Activated T-cell treated with anti-CD3 and anti-CD28 coated beads for 24 hours (primary cell): ENCODE measurements around the gene OTC.

Experiments
- DNase-seq: peaks from one replicate; pipeline ENCODE4 v3.0.0-alpha.2; 2020; ENCODE audit warnings: low read depth

The OTC gene

DNA sequence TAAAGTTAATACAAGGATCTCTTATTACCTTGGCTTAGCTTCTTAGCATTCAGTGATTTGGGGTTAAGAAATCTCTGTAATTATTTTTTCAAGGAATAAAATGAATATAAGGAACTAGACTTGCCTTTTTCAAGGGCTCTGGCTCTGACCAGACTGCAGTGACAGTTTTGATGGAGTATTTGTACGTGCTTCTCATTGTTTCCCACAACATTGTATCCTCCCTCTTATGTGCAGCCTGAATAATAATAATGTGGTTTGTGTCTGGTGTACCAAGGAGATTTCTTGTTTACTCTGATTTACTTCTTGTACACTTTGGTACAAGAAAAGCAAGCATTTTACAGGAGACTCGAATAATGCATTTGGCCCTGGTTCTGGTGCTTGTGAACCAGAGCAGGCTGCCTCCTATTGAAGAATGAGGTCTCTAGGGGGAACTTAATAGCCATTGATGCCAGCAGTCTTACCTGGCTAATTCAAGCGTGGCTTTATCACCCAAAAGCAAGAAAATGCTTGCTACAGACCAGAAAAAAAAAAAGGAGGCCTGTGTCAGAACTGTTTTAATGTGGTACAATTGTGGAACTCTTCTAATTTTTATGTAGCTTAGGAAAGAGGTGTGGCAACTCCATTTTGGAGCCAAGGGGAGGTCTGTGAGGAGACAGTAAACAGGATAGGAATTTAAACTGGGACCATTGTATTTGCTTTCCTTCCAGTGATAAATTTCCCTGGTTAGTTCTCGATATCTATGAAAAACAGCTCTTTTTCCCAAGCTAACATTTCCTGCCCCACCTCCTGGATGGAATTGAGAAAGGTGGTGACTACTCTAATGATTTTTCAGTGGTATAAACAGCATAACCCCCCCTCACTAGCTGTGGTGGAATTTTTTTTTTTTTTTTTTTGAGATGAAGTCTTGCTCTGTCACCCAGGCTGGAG, 5.6 kb downstream of the OTC start:
- DNase-seq, result no peak

DNA sequence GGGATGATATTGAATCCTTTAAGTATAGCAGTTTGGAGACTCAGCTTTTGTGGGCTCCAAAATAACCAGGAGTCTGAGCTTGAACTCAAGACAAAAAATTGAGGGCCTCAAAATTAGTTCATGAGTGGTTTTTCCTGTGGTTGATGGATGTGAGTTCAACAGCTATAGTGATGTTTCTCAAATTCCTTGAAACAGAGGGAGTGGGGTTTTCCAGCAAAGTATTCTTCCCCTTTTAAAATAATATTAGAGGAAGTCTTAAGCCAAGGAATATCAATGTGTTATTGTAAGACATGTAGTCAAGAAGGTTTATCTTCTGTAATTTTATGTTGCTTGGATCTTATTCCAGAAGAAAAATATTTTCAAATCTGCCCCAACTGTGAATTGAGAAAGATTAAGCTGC, 10.6 kb downstream of the OTC start:
- DNase-seq, result no peak

DNA sequence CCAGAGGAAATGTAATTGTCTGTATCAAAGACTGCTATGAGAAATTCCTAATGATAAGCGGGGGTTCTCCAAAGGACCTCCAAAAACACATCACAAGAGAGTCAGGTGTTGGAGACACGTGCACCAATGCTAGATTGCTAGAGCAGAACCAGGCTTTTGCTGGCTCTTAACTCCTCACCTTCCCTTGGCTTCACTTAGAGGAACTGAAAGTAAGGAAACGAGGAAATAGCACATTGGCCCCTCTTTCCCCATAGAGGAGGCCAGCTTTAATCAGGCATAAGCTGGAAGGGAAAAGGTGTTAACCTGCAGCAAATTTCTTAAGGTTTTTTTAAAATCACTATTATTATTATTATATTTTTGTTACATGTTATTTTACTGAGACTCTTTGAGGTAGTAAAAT, 13.6 kb downstream of the OTC start:
- no peak for DNase-seq

DNA sequence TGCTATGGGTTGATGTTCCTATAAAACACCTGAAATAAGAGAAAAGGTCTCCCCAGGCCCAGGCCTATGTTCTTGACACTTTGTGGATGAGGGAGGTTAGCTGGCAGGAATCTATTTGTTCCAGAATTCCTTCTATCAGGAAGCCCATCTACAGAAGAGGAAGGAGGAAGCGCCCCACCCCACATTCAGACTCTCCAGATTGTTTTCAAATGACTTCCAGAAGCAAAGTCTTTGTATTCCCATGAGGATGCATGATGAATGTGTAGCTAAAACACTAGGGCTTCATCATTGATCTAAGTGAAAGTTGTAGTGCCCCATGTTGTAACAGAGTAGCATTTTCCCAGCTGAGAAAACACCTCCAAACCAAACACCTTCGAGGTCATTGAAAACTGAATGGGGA, 16.4 kb downstream of the OTC start:
- DNase-seq, result no peak

DNA sequence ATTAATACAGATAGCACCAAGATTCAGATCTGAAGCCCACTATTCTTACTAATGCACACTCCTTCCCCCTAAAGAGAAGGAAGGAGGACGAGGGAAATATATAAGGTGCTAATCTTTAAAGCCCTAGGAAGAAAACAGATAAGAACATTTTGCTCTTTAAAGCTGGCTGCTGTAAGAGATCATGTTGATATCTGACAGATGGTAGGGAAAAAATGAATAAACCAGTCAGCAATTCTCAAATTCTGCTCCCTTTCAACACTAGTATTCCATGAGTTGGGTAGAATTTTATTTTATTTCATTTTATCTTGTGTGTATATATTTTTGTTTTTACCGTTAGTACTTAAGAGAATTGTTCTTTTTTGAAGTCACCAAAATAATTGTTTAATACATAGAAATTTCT, 19.2 kb downstream of the OTC start:
- DNase-seq, result no peak

DNA sequence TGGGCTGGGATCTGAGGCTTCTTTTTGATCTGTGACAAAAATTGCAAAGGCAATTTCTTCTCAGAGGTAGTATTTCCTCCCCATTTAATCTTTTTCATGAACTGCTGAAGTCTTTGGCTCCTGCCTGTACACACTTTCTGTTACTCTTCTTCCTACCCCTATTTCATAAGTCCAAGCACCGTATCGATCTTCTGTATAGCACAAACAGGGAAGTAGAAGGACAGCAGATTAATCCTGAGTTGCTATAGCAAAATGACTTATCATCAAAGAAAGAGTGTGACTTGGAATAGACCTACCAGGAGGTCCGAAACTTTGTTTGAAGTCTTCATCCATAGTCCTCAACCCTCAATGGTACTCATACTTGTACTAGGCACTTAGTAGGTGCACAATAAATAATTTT, 22.0 kb downstream of the OTC start:
- no peak for DNase-seq

DNA sequence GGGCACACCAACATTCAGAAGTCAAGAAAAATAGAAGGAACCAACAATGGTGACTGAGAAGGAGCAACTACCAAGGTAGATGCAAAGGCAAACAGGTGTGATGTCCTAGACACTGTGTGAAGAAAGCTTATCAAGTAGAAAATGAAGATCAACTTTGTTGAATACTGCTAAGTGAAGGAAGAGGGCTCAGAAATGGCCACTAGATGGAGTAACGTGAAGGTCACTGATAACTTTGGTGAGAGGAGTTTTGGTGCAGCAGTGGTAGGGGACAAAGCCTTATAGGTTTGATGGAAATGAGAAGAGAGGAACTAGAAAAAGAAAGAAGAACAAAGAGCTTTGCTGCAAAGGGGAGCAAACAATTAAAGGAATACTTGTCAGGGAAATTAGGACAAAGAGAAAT, 23.5 kb downstream of the OTC start:
- no peak for DNase-seq

DNA sequence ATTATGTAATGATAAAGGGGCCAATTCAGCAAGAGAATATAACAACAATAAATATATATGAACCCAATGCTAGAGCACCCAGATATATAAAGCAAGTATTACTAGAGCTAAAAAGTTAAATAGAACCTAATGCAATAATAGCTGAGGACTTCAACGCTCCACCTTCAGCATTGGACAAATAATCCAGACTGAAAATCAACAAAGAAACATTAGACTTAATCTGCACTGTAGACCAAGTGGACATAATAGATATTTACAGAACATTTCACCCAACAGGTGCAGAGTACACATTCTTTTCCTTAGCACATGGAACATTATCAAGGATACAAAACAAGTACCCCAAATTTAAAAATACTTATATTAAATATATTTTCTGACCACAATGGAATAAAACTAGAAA, 24.3 kb downstream of the OTC start:
- no peak for DNase-seq

DNA sequence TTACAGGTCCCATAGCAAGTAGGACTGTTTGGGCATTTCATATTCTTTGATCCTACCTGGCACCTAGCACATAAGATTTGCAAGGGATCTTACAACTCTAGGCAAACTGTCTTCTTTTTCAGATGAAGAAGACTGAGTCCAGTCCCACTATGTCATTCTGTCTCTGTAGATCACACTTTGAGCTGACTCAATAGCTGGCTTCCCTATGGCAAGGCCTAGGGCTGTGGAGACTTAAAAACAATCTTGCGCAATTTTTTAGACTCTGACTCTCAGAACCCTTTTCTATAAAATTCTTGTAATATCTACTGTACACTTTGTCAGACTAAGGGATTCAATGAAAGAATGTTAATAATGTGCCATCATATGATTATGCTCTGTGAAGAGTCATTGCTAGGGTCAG, 26.7 kb downstream of the OTC start:
- no peak for DNase-seq

DNA sequence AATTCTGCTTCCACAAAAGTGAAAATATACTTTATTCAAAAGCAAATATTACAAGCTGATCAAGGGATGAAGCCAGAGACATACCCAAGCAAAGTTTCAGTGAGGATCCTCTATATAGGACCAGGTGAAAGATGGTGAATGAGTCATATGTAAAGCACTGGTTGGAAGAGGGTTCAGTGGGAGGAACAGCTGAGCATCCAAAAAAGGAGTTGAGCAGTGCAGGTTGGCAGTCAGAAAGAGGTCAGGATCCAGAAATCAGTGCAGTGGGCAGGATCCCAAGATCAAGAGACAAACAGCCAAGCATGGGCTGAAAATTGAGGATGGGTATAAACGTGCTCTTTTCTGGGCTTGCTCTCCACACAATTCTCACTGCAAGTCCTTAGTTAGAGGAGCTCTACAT, 30.3 kb downstream of the OTC start:
- DNase-seq, result no peak

DNA sequence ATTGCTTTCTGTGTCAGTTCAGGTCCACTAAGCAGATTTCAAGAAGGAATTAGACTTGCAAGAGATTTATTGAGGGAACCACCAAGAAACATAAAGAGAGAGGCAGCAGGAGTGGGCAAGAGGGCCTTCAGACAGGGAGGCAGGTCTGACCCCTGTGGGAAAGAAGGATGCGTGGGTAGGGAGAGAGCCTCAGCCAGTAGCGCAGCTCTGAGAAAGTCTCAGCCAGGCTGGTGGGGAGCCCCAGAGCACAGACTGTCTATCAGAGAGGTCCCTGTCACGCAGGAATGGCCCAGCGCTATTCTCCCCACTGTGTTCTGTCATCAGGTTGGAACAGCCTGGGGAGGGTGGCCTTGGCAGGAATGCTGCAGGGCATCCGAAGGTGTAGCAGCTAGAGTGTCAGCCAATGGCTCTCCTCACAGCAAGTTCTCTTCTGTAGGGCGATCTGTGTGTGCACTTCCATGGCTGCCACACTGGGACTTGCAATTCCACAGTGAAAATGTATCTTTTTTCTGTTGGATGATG, 48.0 kb downstream of the OTC start:
- DNase-seq, result no peak

DNA sequence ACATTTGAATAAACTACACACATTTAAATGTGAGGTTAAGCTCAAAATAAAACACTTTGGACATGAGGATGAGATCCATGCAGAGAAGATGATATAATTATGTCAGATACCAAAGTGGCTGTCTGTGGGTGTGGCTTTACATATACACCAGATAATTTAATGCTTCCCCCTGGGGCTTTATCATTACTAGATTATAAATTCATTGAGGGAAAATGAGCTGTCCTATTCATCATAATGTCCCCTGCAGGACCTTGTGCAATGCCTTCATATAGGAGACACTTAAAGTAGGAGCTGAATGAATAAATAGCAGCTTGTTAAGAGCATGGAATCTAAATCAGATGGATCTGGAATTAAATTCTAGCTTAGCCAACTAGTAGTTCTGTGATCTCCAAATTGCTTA, 49.7 kb downstream of the OTC start:
- DNase-seq, result no peak

DNA sequence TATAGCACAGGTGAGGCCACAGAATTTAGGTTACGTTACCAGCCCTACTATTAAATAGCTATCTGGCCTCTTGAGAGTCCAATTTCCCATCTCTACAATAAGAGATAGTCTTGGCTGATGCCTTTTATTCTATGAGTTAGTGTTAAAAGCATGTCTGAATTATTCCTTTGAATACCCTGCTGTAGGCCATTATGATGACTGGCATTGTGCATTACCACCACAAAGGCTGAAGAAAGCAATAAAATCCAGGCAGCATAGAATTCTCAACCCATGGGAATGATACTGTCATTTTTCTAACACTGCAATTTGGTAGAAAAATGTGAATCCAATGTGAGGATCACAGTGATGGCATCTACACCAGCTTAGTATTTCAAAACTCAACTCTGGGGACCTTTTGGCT, 51.4 kb downstream of the OTC start:
- DNase-seq, result no peak

DNA sequence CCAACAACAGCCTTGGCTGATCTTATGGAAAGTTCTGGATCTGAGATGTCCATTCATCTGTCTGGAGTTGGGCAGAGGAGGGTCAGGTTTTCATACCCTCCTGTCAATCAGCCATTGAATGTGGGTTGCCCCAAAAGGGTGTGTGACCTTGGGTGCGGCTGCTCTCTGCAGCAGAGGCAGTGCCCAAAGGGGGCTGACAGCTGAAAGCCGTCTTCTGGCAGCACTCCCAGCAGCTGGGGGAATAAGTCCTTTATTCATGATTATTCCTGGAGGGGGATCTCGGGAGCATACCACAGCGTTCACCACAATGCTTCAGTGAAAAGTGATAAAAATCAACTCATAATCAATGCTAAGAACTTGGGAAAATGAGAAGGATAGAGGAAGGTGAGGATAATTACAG, 54.7 kb downstream of the OTC start:
- DNase-seq, result no peak

DNA sequence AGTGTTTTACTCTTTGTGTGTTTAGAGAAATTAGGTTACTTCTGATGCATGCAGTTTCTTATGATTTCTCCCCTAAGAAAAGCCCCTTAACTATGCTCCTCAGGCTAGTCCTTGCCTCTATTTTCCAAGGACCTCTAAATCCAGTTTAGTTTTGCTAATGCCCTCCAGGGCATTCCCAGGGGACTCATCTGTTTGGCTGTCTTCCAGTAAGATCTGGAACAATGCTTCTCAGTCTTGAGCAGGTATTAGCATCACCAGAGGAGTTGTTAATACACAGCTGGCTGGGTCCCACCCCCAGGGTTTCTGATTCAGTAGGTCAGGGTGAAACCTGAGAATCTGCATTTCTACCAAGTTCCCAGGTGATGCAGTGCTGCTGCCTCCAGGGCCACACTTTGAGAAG, 56.9 kb downstream of the OTC start:
- DNase-seq, result no peak

DNA sequence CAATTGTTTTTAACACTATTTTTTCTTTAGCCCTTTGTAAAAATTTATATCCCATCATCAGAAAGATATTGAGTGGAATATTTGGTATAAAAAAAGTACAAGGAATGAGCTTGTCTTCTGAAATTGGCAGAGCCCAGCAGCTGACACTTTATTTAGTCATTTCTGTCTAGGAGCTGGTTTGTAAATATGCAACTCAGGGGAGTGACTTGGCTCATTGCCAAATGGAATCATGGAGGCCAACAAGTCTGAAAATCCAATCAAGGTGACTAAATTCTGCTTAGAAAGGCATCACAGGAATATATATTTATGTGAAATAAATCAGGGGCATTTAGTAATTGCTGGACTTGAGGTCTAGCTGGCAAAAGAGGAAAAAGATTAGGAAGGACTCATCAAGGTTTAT, 74.4 kb downstream of the OTC start:
- DNase-seq, result no peak

DNA sequence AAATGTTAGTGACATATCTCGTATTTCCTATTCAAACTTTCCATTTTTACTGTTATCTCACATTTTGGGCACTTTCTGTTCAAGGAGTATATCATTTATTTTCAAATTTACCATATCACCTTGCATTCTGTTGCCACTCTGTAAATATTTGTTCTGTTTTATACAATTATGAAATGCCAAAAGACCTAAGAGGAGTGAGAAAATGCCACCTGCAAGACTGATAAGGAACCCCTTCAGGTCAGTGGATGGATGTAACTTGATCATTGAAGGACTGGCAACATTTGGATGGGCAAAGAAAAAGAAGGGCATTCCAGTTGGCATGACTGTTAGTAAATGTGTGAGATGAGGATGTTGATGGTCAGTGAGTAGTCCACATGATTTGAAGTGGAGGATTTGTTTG, 79.1 kb downstream of the OTC start:
- no peak for DNase-seq

DNA sequence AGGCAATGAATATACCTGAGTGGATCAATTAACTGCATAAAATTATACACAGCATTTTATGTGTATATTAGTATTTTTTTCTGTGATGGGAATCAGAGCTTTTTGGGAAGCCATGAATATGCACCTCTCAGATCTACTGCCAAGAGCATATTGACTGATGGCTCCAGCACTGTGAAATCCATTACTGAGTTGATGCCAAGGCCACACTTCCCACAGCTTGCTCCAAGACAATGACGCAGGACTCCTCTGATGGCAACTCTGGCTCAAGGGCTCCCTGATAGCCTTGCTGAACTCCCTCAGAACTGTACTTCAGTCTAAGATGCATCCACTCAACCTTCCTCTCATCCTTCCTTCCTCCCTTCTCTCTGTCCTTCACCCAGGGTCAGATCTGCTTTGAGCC, 82.7 kb downstream of the OTC start:
- DNase-seq, result no peak

DNA sequence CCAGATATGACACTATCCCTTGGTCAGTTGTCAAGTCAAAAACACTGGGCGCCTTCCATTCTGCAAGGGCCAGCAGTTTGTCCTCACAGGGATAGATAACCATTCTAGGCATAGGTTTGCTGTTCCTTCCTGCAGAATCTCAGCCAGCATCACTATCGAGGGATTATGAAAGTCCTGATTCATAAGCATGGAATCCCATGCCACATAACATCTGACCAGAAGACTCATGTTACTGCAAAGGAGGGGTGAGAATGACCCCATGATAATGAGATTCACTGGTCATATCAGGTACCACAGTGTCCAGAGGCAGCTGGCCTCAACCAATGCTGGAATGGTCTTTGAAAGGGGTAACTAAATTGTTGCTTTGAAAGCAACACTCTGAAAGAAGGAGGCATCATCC, 84.7 kb downstream of the OTC start:
- no peak for DNase-seq

DNA sequence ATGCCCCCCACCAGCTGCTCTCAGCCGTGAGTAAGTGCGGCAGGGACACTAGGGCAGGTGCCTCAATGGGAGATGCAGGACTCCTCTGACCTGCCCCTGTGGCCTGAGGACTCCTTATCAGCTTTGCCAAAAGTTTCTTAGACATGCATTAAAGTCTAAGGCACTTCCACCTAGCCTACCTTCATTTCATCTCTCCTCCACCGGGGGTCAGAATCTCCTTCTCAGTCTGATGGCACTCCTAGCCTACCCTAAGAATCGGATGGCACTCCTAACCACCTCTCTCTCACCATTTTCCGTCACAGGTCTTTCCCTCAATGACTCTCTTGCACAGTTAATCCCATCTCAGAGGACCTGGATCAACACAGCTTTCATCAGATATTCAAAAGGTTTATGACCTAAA, 85.9 kb downstream of the OTC start:
- DNase-seq, result no peak

DNA sequence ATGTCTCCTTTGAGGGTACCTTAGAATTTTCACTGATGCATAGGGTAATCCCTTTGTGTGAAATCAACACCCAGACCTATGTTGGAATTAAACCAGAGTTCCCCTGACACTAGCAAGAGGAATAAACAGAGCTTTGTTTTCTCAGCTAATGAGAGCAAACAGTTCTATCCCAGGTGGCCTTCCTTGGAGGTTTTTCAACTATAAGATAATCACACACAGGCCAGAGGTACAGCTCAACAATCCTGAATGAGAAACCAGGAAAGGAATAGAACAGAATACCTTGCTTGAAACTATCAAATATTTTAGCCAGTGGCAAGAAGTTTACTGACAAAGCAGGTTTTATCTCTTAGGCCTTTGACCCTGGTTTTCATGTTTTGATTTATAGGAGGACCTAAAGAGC, 100.2 kb downstream of the OTC start:
- DNase-seq, result no peak

DNA sequence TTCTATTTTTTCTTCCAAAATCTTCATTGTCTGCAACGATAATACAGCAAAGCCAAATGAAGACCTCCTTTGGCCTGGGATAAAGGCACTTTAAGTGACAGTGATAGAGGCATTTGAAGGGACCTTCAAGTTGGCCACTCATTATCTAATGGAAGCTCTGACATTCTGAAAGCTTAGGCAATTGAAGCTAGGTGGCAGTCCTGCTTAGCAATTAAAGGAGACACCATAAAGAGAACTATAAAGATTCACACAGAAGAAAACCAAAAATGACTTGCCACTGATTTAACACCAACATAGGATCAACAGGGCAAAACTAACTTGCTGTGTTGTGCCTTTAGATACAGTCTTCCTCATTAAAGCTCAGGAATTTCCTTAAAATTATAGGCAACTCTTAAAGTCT, 105.7 kb downstream of the OTC start:
- DNase-seq, result no peak

DNA sequence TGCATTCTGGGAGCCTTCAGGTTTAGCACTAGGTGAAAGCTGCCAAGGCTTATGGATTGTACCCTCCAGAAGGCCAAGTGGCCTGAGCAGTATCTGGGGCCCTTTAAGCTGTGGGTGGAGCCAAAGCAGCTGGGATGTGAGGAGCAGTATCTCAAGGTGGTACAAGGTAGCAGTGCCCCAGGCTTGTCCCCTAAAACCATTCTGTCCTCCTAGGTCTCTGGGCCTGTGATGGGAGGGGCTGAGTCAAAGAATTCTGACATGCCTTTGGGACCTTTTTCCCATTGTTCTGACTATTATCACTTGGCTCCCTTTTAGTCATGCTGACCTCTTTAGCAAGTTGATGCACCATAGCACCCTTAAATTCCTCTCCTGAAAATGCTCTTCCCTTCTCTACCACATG, 109.9 kb downstream of the OTC start:
- no peak for DNase-seq

DNA sequence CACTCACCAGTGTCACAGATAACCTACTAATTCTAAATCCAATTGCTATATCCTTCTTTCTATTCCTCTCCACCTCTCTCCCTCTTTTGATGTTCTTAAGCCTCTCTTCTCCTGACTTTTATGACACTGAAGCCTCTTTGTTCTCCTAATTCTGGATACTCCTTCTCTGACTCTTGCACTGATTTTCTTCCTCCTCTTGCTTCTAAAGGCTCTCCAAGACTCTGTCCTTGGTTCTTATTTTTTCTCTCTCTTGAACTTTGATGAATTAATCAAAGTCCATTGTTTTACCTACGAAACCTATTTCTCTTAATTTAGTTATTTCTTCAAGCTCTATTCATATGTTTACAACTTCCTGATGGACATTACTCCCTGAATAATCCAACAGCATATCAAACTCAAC, 113.3 kb downstream of the OTC start:
- no peak for DNase-seq
